Panc1 (cell line): Measurements from ENCODE around the gene PHLDA3. TPM values are rescaled to one million over a fixed set of nuclear protein-coding genes. Genes with fewer than 3 reads are reported as not detected.
"Not testable (repeated sequence)": the region's sequence is repeated elsewhere in the genome, so short reads cannot be mapped to it uniquely, and the experiment has no call there.

ENCODE experiments used
- ATAC-seq: fragments of 200-7000 bp; cut with Tn5 transposase; 2 replicates; pipeline ENCODE4 v1.9.1; 2020; ENCODE audit warnings: mild to moderate bottlenecking, moderate library complexity
- BruUV-seq: library from RNA; stranded (reverse); fragments of 400-500 nt; replicated peaks from 2 replicates; lab custom pipeline; 2021; lab: Mats Ljungman, UMichigan
- CTCF ChIA-PET: fragments of 300-600 bp; sonication (Branson Sonifier 250); formaldehyde crosslinking; loops from one replicate; lab custom pipeline; 2022; ENCODE audit warnings: antibody characterized with exemption; lab: Charles Lee
- POLR2A ChIA-PET: fragments of 300-600 bp; sonication (Branson Sonifier 250); formaldehyde crosslinking; loops from one replicate; lab custom pipeline; 2022; ENCODE audit warnings: antibody characterized with exemption; lab: Charles Lee
- DNase-seq: peaks from one replicate; pipeline ENCODE4 v3.0.0-alpha.2; 2010; ENCODE audit warnings: low read depth, low spot score
- H3K27ac ChIP-seq: 2 replicates; pipeline ENCODE4 v1.5.1; 2011; ENCODE audit warnings: mild to moderate bottlenecking, low read length, inconsistent platforms
- H3K27me3 ChIP-seq: fragments of 200-500 bp; sonication (Bioruptor generic); 2 replicates; pipeline ENCODE4 v1.6.0; 2014; ENCODE audit warnings: low read length, inconsistent platforms; ENCODE audit not compliant: control insufficient read depth, insufficient read depth
- H3K36me3 ChIP-seq: fragments of 200-500 bp; sonication (Bioruptor generic); 2 replicates; pipeline ENCODE4 v1.5.1; 2014; ENCODE audit warnings: inconsistent platforms, mild to moderate bottlenecking, low read length, moderate library complexity; ENCODE audit not compliant: control insufficient read depth, insufficient read depth
- H3K4me1 ChIP-seq: 2 replicates; pipeline ENCODE4 v1.5.1; 2011; ENCODE audit warnings: inconsistent platforms, mild to moderate bottlenecking, low read length, moderate library complexity; ENCODE audit not compliant: control insufficient read depth, insufficient read depth
- H3K4me3 ChIP-seq, 2 experiments: 2 replicates each; pipeline ENCODE4 v1.5.1; 2011 to 2012; ENCODE audit warnings: low read depth in 2 of 2, low read length in 2 of 2, mild to moderate bottlenecking in 2 of 2, inconsistent platforms in 1 of 2, moderate library complexity in 1 of 2
- H3K9me3 ChIP-seq: fragments of 200-500 bp; sonication (Bioruptor generic); 2 replicates; pipeline ENCODE4 v1.5.1; 2014; ENCODE audit warnings: low read depth, mild to moderate bottlenecking, inconsistent platforms, low read length, moderate library complexity; ENCODE audit not compliant: control insufficient read depth, insufficient read depth
- POLR2AphosphoS5 ChIP-seq: IDR thresholded peaks from 2 replicates; pipeline ENCODE4 v1.6.1; 2012; ENCODE audit warnings: mild to moderate bottlenecking, low read depth, low read length, moderate library complexity
- SIN3A ChIP-seq: IDR thresholded peaks from 2 replicates; pipeline ENCODE4 v1.6.1; 2012; ENCODE audit warnings: low read depth, mild to moderate bottlenecking, low read length, moderate library complexity, borderline replicate concordance; ENCODE audit not compliant: insufficient read depth
- TCF7L2 ChIP-seq: IDR thresholded peaks from 2 replicates; pipeline ENCODE4 v1.6.1; 2011; ENCODE audit warnings: mild to moderate bottlenecking, low read depth, low read length, inconsistent platforms
- in situ Hi-C: cut with HindIII; loops from 2 replicates; pipeline ENCODE4 v1.10.0; 2016; ENCODE audit warnings: low sequenced_read_pairs, low pct_unique_long_range_greater_than_20kb
- intact Hi-C: fragments of 100-400 bp; cut with micrococcal nuclease; formaldehyde crosslinking; loops from one replicate; pipeline ENCODE4 v1.10.0; 2022; ENCODE audit not compliant: unreplicated experiment
- total RNA-seq: library from RNA; stranded (reverse); gene quantifications from one replicate; pipeline ENCODE4 v1.2.1, GENCODE V29; 2021; ENCODE audit not compliant: unreplicated experiment
- TF ChIP-seq, protein P1 (sequence below): fragments of 450-650 bp; IDR thresholded peaks from 2 replicates; pipeline ENCODE4 v1.5.1; 2017; ENCODE audit warnings: mild to moderate bottlenecking
- TF ChIP-seq, protein P2 (sequence below), 2 experiments: IDR thresholded peaks; 2 replicates each; pipeline ENCODE4 v1.6.1; 2011 to 2012; ENCODE audit warnings: low read depth in 2 of 2, control low read depth in 1 of 2, low read length in 1 of 2, mild to moderate bottlenecking in 1 of 2, moderate library complexity in 1 of 2; ENCODE audit not compliant: insufficient read depth in 1 of 2

Gene PHLDA3
- total RNA-seq, 1 experiment from 2014 or later, result 12.3 TPM

DNA sequence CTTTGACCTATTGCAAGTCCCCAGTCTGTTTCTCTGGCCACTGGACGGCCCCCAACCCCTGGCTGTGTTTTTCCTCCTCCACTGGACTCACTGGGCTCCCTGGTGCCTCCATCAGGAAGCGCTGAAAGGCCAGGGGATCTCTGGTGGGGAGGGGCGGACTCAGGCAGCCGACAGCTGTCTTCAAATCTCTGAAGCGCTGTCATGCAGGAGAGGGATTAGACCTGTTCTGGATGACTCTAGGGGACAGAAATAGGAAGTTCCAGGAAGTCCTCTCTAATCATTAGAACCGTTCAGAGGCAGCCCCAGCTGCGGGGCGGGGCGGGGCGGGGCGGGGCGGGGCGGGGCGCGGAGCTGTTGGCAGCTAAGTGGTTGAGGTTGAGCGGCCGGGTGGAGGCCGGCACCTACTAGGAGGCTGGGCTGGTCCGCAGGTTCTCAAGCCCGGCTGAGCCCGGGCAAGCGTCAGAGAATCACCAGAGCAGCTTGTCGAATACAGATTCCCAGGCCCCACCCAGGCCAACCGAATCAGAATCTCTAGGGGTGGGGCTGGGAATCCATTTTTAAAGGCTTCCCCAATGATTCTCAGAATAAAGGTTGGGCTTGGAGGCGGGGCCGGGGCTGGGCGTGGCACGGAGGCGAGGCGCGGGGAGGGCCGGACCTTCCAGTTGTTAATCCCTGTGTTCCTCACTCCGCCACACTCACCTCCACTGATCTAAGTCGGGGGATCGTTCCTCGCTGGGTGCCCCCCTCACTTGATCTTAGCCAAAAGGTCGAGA is 11.4 kb upstream of the PHLDA3 start:
- H3K9me3 ChIP-seq, result no peaks in the 10 kb centered on the region
- peaks cover 14% of the 10 kb centered on the region for H3K4me1 ChIP-seq
- intact Hi-C loops (no loop called here), in situ Hi-C loops (no loop called here)
- POLR2A ChIA-PET, result interaction anchor here (0.6 kb wide), 1 partner anchor 18 kb away, joined by 3 read pairs; no protein-coding TSS in a partner anchor
- no peak overlapping the region; the same call in 1 of the 2 replicates for H3K27ac ChIP-seq
- CTCF ChIA-PET, result interaction anchor here (0.7 to 3.6 kb wide), 5 partner anchors 12 to 40 kb away, joined by 3 to 110 read pairs (median 5); no protein-coding TSS in a partner anchor
- peak overlapping the region; percentile 40 to 53 for H3K4me3 ChIP-seq
- no peak for DNase-seq
- BruUV-seq, result no TSS peak
- TF ChIP-seq SIN3A, result no peak
- TF ChIP-seq POLR2AphosphoS5, result no peak
- TF ChIP-seq, protein P1, sequence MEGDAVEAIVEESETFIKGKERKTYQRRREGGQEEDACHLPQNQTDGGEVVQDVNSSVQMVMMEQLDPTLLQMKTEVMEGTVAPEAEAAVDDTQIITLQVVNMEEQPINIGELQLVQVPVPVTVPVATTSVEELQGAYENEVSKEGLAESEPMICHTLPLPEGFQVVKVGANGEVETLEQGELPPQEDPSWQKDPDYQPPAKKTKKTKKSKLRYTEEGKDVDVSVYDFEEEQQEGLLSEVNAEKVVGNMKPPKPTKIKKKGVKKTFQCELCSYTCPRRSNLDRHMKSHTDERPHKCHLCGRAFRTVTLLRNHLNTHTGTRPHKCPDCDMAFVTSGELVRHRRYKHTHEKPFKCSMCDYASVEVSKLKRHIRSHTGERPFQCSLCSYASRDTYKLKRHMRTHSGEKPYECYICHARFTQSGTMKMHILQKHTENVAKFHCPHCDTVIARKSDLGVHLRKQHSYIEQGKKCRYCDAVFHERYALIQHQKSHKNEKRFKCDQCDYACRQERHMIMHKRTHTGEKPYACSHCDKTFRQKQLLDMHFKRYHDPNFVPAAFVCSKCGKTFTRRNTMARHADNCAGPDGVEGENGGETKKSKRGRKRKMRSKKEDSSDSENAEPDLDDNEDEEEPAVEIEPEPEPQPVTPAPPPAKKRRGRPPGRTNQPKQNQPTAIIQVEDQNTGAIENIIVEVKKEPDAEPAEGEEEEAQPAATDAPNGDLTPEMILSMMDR, result no peak
- TF ChIP-seq, protein P2, sequence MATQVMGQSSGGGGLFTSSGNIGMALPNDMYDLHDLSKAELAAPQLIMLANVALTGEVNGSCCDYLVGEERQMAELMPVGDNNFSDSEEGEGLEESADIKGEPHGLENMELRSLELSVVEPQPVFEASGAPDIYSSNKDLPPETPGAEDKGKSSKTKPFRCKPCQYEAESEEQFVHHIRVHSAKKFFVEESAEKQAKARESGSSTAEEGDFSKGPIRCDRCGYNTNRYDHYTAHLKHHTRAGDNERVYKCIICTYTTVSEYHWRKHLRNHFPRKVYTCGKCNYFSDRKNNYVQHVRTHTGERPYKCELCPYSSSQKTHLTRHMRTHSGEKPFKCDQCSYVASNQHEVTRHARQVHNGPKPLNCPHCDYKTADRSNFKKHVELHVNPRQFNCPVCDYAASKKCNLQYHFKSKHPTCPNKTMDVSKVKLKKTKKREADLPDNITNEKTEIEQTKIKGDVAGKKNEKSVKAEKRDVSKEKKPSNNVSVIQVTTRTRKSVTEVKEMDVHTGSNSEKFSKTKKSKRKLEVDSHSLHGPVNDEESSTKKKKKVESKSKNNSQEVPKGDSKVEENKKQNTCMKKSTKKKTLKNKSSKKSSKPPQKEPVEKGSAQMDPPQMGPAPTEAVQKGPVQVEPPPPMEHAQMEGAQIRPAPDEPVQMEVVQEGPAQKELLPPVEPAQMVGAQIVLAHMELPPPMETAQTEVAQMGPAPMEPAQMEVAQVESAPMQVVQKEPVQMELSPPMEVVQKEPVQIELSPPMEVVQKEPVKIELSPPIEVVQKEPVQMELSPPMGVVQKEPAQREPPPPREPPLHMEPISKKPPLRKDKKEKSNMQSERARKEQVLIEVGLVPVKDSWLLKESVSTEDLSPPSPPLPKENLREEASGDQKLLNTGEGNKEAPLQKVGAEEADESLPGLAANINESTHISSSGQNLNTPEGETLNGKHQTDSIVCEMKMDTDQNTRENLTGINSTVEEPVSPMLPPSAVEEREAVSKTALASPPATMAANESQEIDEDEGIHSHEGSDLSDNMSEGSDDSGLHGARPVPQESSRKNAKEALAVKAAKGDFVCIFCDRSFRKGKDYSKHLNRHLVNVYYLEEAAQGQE (IDR thresholded peaks at IDR 0.05; ENCODE audit: insufficient read depth in 1 of 2, low read depth in 2 of 2, low read length in 1 of 2), result no peak
- TF ChIP-seq TCF7L2, result no peak
- ATAC-seq, result peak; percentile 81
- no peaks in the 10 kb centered on the region for H3K27me3 ChIP-seq
- H3K36me3 ChIP-seq, result no peaks in the 10 kb centered on the region

DNA sequence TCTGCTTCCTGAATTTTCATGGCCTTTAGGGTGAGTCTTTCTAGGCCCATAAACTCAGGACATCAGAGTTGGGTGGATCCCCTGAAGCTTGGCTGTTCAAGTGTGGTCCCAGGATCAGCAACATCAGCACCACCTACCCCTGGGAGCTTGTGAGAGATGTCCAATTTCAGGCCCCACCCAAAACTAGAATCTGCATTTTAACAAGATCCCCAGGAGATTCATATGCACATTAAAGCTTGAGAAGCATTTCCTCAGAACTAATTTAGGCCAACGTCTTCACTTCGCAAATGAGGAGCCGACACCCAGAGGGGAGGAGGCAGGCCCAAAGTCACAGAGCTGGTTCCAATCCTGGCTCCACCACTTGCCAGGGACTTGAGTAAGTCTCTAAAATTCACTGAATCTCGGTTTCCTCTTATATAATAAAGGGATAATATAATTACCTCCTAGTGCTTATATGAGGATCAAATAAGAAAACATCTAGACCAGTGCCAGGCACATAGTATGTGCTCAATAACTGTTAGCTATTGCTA is 10.3 kb upstream of the PHLDA3 start:
- TF ChIP-seq, protein P2 (IDR thresholded peaks at IDR 0.05; ENCODE audit: insufficient read depth in 1 of 2, low read depth in 2 of 2, low read length in 1 of 2), result no peak
- no peak for TF ChIP-seq TCF7L2
- TF ChIP-seq POLR2AphosphoS5, result no peak
- TF ChIP-seq, protein P1, result no peak
- POLR2A ChIA-PET, result no interaction called here

DNA sequence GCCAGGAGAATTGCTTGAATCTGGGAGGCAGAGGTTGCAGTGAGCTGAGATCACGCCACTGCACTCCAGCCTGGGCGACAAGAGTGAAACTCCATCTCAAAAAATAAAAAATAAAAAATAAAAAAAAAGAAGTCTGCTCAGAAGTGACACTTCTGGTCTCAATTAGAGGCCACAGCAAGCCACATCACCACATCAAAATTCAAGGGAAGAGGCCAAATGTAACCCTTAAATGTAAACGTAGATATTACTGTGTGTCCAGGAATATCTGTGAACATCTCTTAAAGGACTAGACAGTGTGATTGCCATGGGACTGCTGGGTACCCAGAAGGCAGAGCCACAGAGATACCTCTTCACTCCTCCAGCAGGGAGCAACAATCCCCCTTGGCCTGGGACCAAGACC is 9.7 kb upstream of the PHLDA3 start:
- H3K4me3 ChIP-seq, in situ Hi-C loops, ATAC-seq, BruUV-seq, CTCF ChIA-PET, H3K27me3 ChIP-seq, POLR2A ChIA-PET, H3K9me3 ChIP-seq, intact Hi-C loops, DNase-seq, H3K27ac ChIP-seq, H3K36me3 ChIP-seq: not testable (repeated sequence)
- H3K4me1 ChIP-seq, result peaks cover 14% of the 10 kb centered on the region

More for the DNA sequence above, 10.3 kb upstream of the PHLDA3 start:
- peaks cover 14% of the 10 kb centered on the region for H3K4me1 ChIP-seq
- H3K36me3 ChIP-seq, result no peaks in the 10 kb centered on the region
- in situ Hi-C loops, result no loop called here
- CTCF ChIA-PET, result interaction anchor here (1.1 kb wide), 1 partner anchor 31 kb away, joined by 4 read pairs; no protein-coding TSS in a partner anchor
- no peaks in the 10 kb centered on the region for H3K27me3 ChIP-seq
- BruUV-seq, result no TSS peak
- intact Hi-C loops, result no loop called here
- H3K4me3 ChIP-seq, result no peak overlapping the region
- DNase-seq, result no peak
- H3K9me3 ChIP-seq, result no peaks in the 10 kb centered on the region
- ATAC-seq, result no peak
- H3K27ac ChIP-seq, result no peak overlapping the region
